HG03571 (cell line): ENCODE results near the gene NF1.
"Not testable (repeated sequence)": the region's sequence is repeated elsewhere in the genome, so short reads cannot be mapped to it uniquely, and the experiment has no call there.

Source experiments
- ATAC-seq: cut with Tn5 transposase; IDR thresholded peaks from one replicate; pipeline ENCODE4 v1.9.1; 2021; ENCODE audit not compliant: unreplicated experiment

Gene NF1

GRCh38 chr17:31094600-31095235 lies at the start of gene NF1:
Gene NF1 (plus strand): TSS chr17:31094977. CDS start chr17:31095310, 333 bp downstream.
- ATAC-seq, result no peak

GRCh38 chr17:31046856-31047425 lies 47.8 kb upstream of the NF1 start:
- ATAC-seq, result not testable (repeated sequence)

- ATAC-seq, result no peak
Observed at GRCh38 chr17:31048142-31048541, 46.6 kb upstream of the NF1 start.

GRCh38 chr17:31048780-31049179 lies 46.0 kb upstream of the NF1 start:
- no peak for ATAC-seq

GRCh38 chr17:31050948-31051347 lies 43.8 kb upstream of the NF1 start:
- no peak for ATAC-seq

- ATAC-seq, result no peak
Observed at GRCh38 chr17:31051506-31051905, 43.3 kb upstream of the NF1 start.

GRCh38 chr17:31052187-31052889 lies 42.4 kb upstream of the NF1 start:
- ATAC-seq, result no peak

- no peak for ATAC-seq
Observed at GRCh38 chr17:31053071-31053470, 41.7 kb upstream of the NF1 start.

- ATAC-seq, result no peak
Observed at GRCh38 chr17:31054761-31055160, 40.0 kb upstream of the NF1 start.

- ATAC-seq, result no peak
Observed at GRCh38 chr17:31058976-31059375, 35.8 kb upstream of the NF1 start.

- ATAC-seq, result no peak
Observed at GRCh38 chr17:31060791-31061550, 33.8 kb upstream of the NF1 start.

GRCh38 chr17:31061678-31062077 lies 33.1 kb upstream of the NF1 start:
- no peak for ATAC-seq

GRCh38 chr17:31062346-31062745 lies 32.4 kb upstream of the NF1 start:
- no peak for ATAC-seq

- no peak for ATAC-seq
Observed at GRCh38 chr17:31064707-31065106, 30.1 kb upstream of the NF1 start.

GRCh38 chr17:31067691-31068184 lies 27.0 kb upstream of the NF1 start:
- ATAC-seq, result no peak

GRCh38 chr17:31068291-31068690 lies 26.5 kb upstream of the NF1 start:
- no peak for ATAC-seq

- ATAC-seq, result no peak
Observed at GRCh38 chr17:31072186-31072585, 22.6 kb upstream of the NF1 start.

- no peak for ATAC-seq
Observed at GRCh38 chr17:31073411-31073810, 21.4 kb upstream of the NF1 start.

GRCh38 chr17:31074772-31075555 lies 19.8 kb upstream of the NF1 start:
- no peak for ATAC-seq

GRCh38 chr17:31078290-31078689 lies 16.5 kb upstream of the NF1 start:
- ATAC-seq, result no peak

- ATAC-seq, result no peak
Observed at GRCh38 chr17:31079731-31080130, 15.0 kb upstream of the NF1 start.
